H1 (cell line): ENCODE data around the gene HPD. TPM values are rescaled to one million over a fixed set of nuclear protein-coding genes. Genes with fewer than 3 reads are reported as not detected.

Experiments used
- CTCF ChIA-PET: fragments of 300-600 bp; sonication (Branson Sonifier 250); formaldehyde crosslinking; loops from one replicate; lab custom pipeline; 2021; ENCODE audit not compliant: partially characterized antibody; lab: Charles Lee
- POLR2A ChIA-PET: fragments of 300-600 bp; sonication (Branson Sonifier 250); formaldehyde crosslinking; loops from one replicate; lab custom pipeline; 2021; ENCODE audit warnings: inconsistent platforms; ENCODE audit not compliant: partially characterized antibody; lab: Charles Lee
- DNase-seq, 2 experiments: peaks; one replicate each; pipeline versions ENCODE4 v3.0.0 to v3.0.0-alpha.2; 2010 to 2022; ENCODE audit warnings: low spot score in 2 of 2, low read depth in 1 of 2, mixed read lengths in 1 of 2
- FAIRE-seq: peaks from 2 replicates; lab custom pipeline; 2011; peaks lifted over from hg19 to GRCh38; lab: Jason Lieb, UNC
- H2AFZ ChIP-seq: 2 replicates; pipeline ENCODE4 v1.8.1; 2012; ENCODE audit warnings: low read length, inconsistent platforms
- H2AK5ac ChIP-seq: 2 replicates; pipeline ENCODE4 v1.6.1; 2013; ENCODE audit warnings: low read depth, low read length
- H2BK120ac ChIP-seq: replicated peaks from 2 replicates; pipeline ENCODE3; 2013; ENCODE audit warnings: low read depth, low read length, inconsistent platforms
- H2BK12ac ChIP-seq: 2 replicates; pipeline ENCODE4 v1.6.1; 2013; ENCODE audit warnings: low read depth, low read length
- H2BK15ac ChIP-seq: 2 replicates; pipeline ENCODE4 v1.6.1; 2013; ENCODE audit warnings: low read length
- H2BK20ac ChIP-seq: 2 replicates; pipeline ENCODE4 v1.6.1; 2013; ENCODE audit warnings: low read length
- H2BK5ac ChIP-seq: 2 replicates; pipeline ENCODE4 v1.6.1; 2013; ENCODE audit warnings: low read depth, low read length
- H3K14ac ChIP-seq: 2 replicates; pipeline ENCODE4 v1.6.1; 2013; ENCODE audit warnings: inconsistent platforms; ENCODE audit not compliant: insufficient read length
- H3K18ac ChIP-seq: 2 replicates; pipeline ENCODE4 v1.6.1; 2013; ENCODE audit warnings: low read length; ENCODE audit errors: extremely low read depth
- H3K23ac ChIP-seq: 2 replicates; pipeline ENCODE4 v1.6.1; 2013; ENCODE audit warnings: inconsistent platforms; ENCODE audit not compliant: insufficient read length
- H3K23me2 ChIP-seq: 2 replicates; pipeline ENCODE4 v1.6.1; 2013; ENCODE audit warnings: low read depth, low read length
- H3K27ac ChIP-seq: 2 replicates; pipeline ENCODE4 v1.6.1; 2011; ENCODE audit warnings: low read depth, low read length, inconsistent platforms
- H3K27me3 ChIP-seq, 4 experiments: replicated peaks in 1 of 4; 1 replicate in 1 of 4; 2 replicates in 3 of 4; pipeline versions ENCODE4 v1.6.1 to v1.8.1; 2011 to 2013; ENCODE audit warnings: low read length in 3 of 4, mild to moderate bottlenecking in 3 of 4, inconsistent platforms in 2 of 4, mixed read lengths in 2 of 4, moderate library complexity in 1 of 4; ENCODE audit not compliant: control insufficient read depth in 3 of 4, insufficient read depth in 3 of 4; ENCODE audit errors: extremely low read depth in 1 of 4
- H3K36me3 ChIP-seq, 4 experiments: 2 replicates each; pipeline versions ENCODE4 v1.6.1 to v1.8.1; 2011 to 2013; ENCODE audit warnings: mild to moderate bottlenecking in 4 of 4, low read length in 3 of 4, moderate library complexity in 2 of 4, control low read depth in 1 of 4, inconsistent platforms in 1 of 4; ENCODE audit not compliant: insufficient read depth in 4 of 4, control insufficient read depth in 2 of 4
- H3K4ac ChIP-seq: replicated peaks from 2 replicates; pipeline ENCODE3; 2013; ENCODE audit warnings: low read length, low read depth, mixed read lengths, inconsistent platforms; ENCODE audit not compliant: insufficient read length
- H3K4me1 ChIP-seq, 4 experiments: replicated peaks in 1 of 4; 1 replicate in 1 of 4; 2 replicates in 3 of 4; pipeline versions ENCODE4 v1.6.1 to v1.8.1; 2011 to 2013; ENCODE audit warnings: low read length in 3 of 4, inconsistent platforms in 2 of 4, mixed read lengths in 1 of 4; ENCODE audit not compliant: insufficient read depth in 4 of 4, control insufficient read depth in 3 of 4
- H3K4me2 ChIP-seq, 2 experiments: 2 replicates each; pipeline versions ENCODE4 v1.6.1 to v1.8.1; 2011 to 2013; ENCODE audit warnings: low read depth in 2 of 2, low read length in 2 of 2, control low read depth in 1 of 2, inconsistent platforms in 1 of 2, mild to moderate bottlenecking in 1 of 2; ENCODE audit not compliant: insufficient read depth in 1 of 2
- H3K4me3 ChIP-seq, 4 experiments: fragments of 200-600, 300-600 bp in 1 of 4; sonication (generic), shearing (Covaris generic), sonication (Bioruptor Twin) in 1 of 4; 2 replicates each; pipeline versions ENCODE4 v1.5.1 to v1.8.1; 2011 to 2016; ENCODE audit warnings: low read length in 4 of 4, low read depth in 3 of 4, control low read depth in 2 of 4, inconsistent platforms in 2 of 4, mild to moderate bottlenecking in 2 of 4, mixed read lengths in 1 of 4, moderate library complexity in 1 of 4; ENCODE audit not compliant: insufficient read depth in 2 of 4; ENCODE audit errors: extremely low read depth in 1 of 4
- H3K56ac ChIP-seq: replicated peaks from 2 replicates; pipeline ENCODE3; 2013; ENCODE audit warnings: low read depth, mild to moderate bottlenecking, mixed read lengths, low read length, inconsistent platforms; ENCODE audit not compliant: insufficient read length
- H3K79me1 ChIP-seq: 2 replicates; pipeline ENCODE4 v1.6.1; 2013; ENCODE audit warnings: low read depth, low read length, control low read depth
- H3K79me2 ChIP-seq, 2 experiments: 2 replicates each; pipeline versions ENCODE4 v1.6.1 to v1.8.1; 2012 to 2013; ENCODE audit warnings: low read length in 2 of 2, mild to moderate bottlenecking in 2 of 2, inconsistent platforms in 1 of 2; ENCODE audit not compliant: insufficient read depth in 2 of 2, control insufficient read depth in 1 of 2
- H3K9ac ChIP-seq, 4 experiments: replicated peaks in 1 of 4; 1 replicate in 1 of 4; 2 replicates in 3 of 4; pipeline versions ENCODE4 v1.6.1 to v1.8.1; 2011 to 2013; ENCODE audit warnings: low read depth in 3 of 4, low read length in 3 of 4, control low read depth in 2 of 4, mild to moderate bottlenecking in 2 of 4, moderate library complexity in 2 of 4, inconsistent platforms in 1 of 4; ENCODE audit errors: extremely low read depth in 1 of 4
- H3K9me3 ChIP-seq, 2 experiments: 2 replicates each; pipeline versions ENCODE4 v1.6.1 to v1.8.1; 2012 to 2013; ENCODE audit warnings: mild to moderate bottlenecking in 2 of 2, moderate library complexity in 2 of 2, control low read depth in 1 of 2, inconsistent platforms in 1 of 2, low read depth in 1 of 2, low read length in 1 of 2, mixed read lengths in 1 of 2; ENCODE audit not compliant: insufficient read depth in 2 of 2
- H4K20me1 ChIP-seq, 2 experiments: replicated peaks in 1 of 2; 2 replicates each; pipeline versions ENCODE3 to v1.8.1; 2011 to 2013; ENCODE audit warnings: inconsistent platforms in 2 of 2, low read length in 2 of 2, mild to moderate bottlenecking in 1 of 2; ENCODE audit not compliant: insufficient read depth in 2 of 2, control insufficient read depth in 1 of 2
- H4K5ac ChIP-seq: 2 replicates; pipeline ENCODE4 v1.6.1; 2013; ENCODE audit warnings: low read length, low read depth, mixed read lengths, inconsistent platforms; ENCODE audit not compliant: insufficient read length
- H4K8ac ChIP-seq: 2 replicates; pipeline ENCODE4 v1.8.0; 2013; ENCODE audit warnings: mild to moderate bottlenecking, moderate library complexity, low read length, inconsistent platforms; ENCODE audit not compliant: insufficient read depth; ENCODE audit errors: extremely low read depth
- H4K91ac ChIP-seq: replicated peaks from 2 replicates; pipeline ENCODE3; 2013; ENCODE audit warnings: low read length, mixed read lengths, inconsistent platforms; ENCODE audit not compliant: insufficient read length
- BACH1 ChIP-seq: IDR thresholded peaks from 2 replicates; pipeline ENCODE4 v1.6.1; 2012; ENCODE audit warnings: low read length, improper control_type of control experiment
- HDAC6 ChIP-seq: IDR thresholded peaks from one replicate; pipeline ENCODE4 v1.7.1; 2012; ENCODE audit warnings: low read depth, mild to moderate bottlenecking, inconsistent platforms, low read length, moderate library complexity
- KDM4A ChIP-seq: IDR thresholded peaks from one replicate; pipeline ENCODE4 v1.7.1; 2012; ENCODE audit warnings: low read depth, mild to moderate bottlenecking, moderate library complexity, low read length, inconsistent platforms; ENCODE audit not compliant: severe bottlenecking
- MAX ChIP-seq: IDR thresholded peaks from 2 replicates; pipeline ENCODE4 v1.6.1; 2012; ENCODE audit warnings: inconsistent platforms
- POU5F1 ChIP-seq: IDR thresholded peaks from 2 replicates; pipeline ENCODE4 v1.6.1; 2011; ENCODE audit warnings: low read depth, mild to moderate bottlenecking, low read length, moderate library complexity
- RFX5 ChIP-seq: IDR thresholded peaks from 2 replicates; pipeline ENCODE4 v1.6.1; 2011; ENCODE audit warnings: low read depth, low read length, improper control_type of control experiment, borderline replicate concordance
- SIRT6 ChIP-seq: IDR thresholded peaks from one replicate; pipeline ENCODE4 v1.7.1; 2012; ENCODE audit warnings: low read length, inconsistent platforms
- SP2 ChIP-seq: IDR thresholded peaks from 2 replicates; pipeline ENCODE4 v1.6.1; 2012; ENCODE audit warnings: mild to moderate bottlenecking, low read length, inconsistent platforms
- SP4 ChIP-seq: IDR thresholded peaks from 2 replicates; pipeline ENCODE4 v1.6.1; 2012; ENCODE audit warnings: low read length, inconsistent platforms
- TAF7 ChIP-seq: optimal IDR thresholded peaks from 2 replicates; pipeline ENCODE3; 2011; ENCODE audit warnings: low read depth, mild to moderate bottlenecking, inconsistent platforms, low read length, moderate library complexity, borderline replicate concordance
- WGBS, 2 experiments: shearing (Covaris generic) in 1 of 2; methylation state at CpG; one replicate each; pipeline versions ENCODE4 v1.1.6 to v1.1.7; 2013 to 2015; ENCODE audit warnings: low lambda C conversion rate in 2 of 2, mixed read lengths in 2 of 2, inconsistent platforms in 1 of 2, low coverage in 1 of 2, missing lambda C conversion rate in 1 of 2; ENCODE audit not compliant: insufficient replicate concordance in 2 of 2, insufficient coverage in 1 of 2, insufficient read length in 1 of 2; ENCODE audit errors: extremely low coverage in 1 of 2, missing lambda C conversion rate in 1 of 2; 5-methylcytosine and 5-hydroxymethylcytosine counted together
- polyA plus RNA-seq, 7 experiments: library from polyadenylated mRNA; depleted of rRNA in 3 of 7; stranded (reverse) in 5 of 7; unstranded in 2 of 7; fragments of >200 nt in 5 of 7; fragments of 200-250 nt in 2 of 7; gene quantifications; 1 replicate in 5 of 7; 2 replicates in 1 of 7; 4 replicates in 1 of 7; pipeline versions ENCODE4 v1.2.1 to v1.2.3, GENCODE V29; 2011 to 2013; ENCODE audit warnings: missing spikeins in 2 of 7, mixed read lengths in 2 of 7
- total RNA-seq: library from RNA; stranded (reverse); fragmentation: NEBNext Ultra II Directional; extraction: Animal tissue kit (Norgen Biotek cat#: 25700); gene quantifications from 2 replicates; pipeline ENCODE4 v1.2.1, GENCODE V29; 2021

Gene HPD
- total and polyA plus RNA-seq, 2 of the 8 experiments (the other 6 are each of a cell fraction or from before 2014, with no cell fraction given), result 0.48 to 0.56 TPM

GRCh38 chr12:121820056-121820455, 38.6 kb downstream of the HPD start:
- Histone ChIP-seq H2AK5ac (no peak overlapping the region), H2BK20ac (no peak overlapping the region), H3K36me3 (peaks cover 7 to 43% (median 27%) of the 10 kb centered on the region in 4 experiments), H4K91ac (no peak overlapping the region), H3K14ac (no peak overlapping the region), H3K18ac (no peak overlapping the region), H3K79me1 (no peaks in the 10 kb centered on the region), H2BK15ac (no peak overlapping the region), H4K5ac (no peak overlapping the region), H3K23ac (no peak overlapping the region), H3K9ac (no peak overlapping the region), H4K20me1 (peaks cover 0 to 11% of the 10 kb centered on the region in 2 experiments), H4K8ac (no peak overlapping the region; the same call in 1 of the 2 replicates), H3K23me2 (no peaks in the 10 kb centered on the region), H2AFZ (no peak overlapping the region), H3K4me3 (no peak overlapping the region), H3K56ac (no peak overlapping the region), H3K4me1 (no peaks in the 10 kb centered on the region), H3K79me2 (no peaks in the 10 kb centered on the region), H3K4me2 (no peak overlapping the region), H2BK120ac (no peak overlapping the region), H3K9me3 (no peaks in the 10 kb centered on the region), H3K27ac (no peak overlapping the region), H2BK5ac (no peak overlapping the region), H3K27me3 (no peaks in the 10 kb centered on the region), H3K4ac (no peak overlapping the region), H2BK12ac (no peak overlapping the region)
- FAIRE-seq (no peak), DNase-seq (no peak)
- WGBS, 2 experiments, result 88% methylated on average over 7 of the region's 7 CpGs; no CpG with 5 or more reads in 1 of the 2 experiments
- POLR2A ChIA-PET, result interaction anchor here (0.9 to 2.7 kb wide), 2 partner anchors 14 to 17 kb away, joined by 3 to 10 read pairs; no protein-coding TSS in a partner anchor
- CTCF ChIA-PET, result interaction anchor here (1.6 to 14.5 kb wide), 2 partner anchors 18 to 26 kb away, joined by 3 to 163 read pairs; partner anchors contain the start of gene RHOF
- TF ChIP-seq RFX5 (no peak), SP4 (no peak), POU5F1 (no peak), TAF7 (no peak), KDM4A (no peak), MAX (no peak), SP2 (no peak), HDAC6 (no peak), SIRT6 (no peak), BACH1 (no peak)
